ENCODE data around the gene OVCH2.

DNA sequence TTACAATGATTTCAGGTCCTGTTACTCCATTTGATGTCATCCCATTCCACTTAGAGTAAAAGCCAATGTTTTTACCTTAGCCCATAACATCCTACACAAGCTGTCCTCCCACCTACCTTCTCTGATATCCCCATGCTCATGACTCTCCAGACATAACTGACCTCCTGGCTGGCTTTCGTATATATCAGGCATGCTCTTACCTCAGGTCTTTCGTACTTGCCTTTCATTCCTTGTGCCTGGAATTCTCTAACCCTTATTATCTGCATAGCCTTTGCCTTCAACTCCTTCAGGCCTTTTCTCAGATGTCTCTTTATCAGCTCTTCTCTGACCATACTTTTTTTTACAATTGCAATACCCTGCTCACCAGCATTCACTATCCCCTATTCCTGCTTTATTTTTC is 22.7 kb downstream of the OVCH2 start:
- no peak for TF ChIP-seq ZFX (IDR thresholded peaks at IDR 0.05; ENCODE audit: borderline replicate concordance)
- TF ChIP-seq, protein P1, sequence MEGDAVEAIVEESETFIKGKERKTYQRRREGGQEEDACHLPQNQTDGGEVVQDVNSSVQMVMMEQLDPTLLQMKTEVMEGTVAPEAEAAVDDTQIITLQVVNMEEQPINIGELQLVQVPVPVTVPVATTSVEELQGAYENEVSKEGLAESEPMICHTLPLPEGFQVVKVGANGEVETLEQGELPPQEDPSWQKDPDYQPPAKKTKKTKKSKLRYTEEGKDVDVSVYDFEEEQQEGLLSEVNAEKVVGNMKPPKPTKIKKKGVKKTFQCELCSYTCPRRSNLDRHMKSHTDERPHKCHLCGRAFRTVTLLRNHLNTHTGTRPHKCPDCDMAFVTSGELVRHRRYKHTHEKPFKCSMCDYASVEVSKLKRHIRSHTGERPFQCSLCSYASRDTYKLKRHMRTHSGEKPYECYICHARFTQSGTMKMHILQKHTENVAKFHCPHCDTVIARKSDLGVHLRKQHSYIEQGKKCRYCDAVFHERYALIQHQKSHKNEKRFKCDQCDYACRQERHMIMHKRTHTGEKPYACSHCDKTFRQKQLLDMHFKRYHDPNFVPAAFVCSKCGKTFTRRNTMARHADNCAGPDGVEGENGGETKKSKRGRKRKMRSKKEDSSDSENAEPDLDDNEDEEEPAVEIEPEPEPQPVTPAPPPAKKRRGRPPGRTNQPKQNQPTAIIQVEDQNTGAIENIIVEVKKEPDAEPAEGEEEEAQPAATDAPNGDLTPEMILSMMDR (IDR thresholded peaks at IDR 0.05), result no peak

Measured in 22Rv1 (cell line).